AG09319 (cell line): ENCODE results near the gene DRGX.

Experiments
- DNase-seq: peaks from one replicate; pipeline ENCODE4 v3.0.0-alpha.2; 2010; ENCODE audit warnings: low read depth; ENCODE audit errors: extremely low read depth
- TF ChIP-seq, protein P1 (sequence below): IDR thresholded peaks from 2 replicates; pipeline ENCODE4 v1.5.1; 2011; ENCODE audit warnings: low read depth, mild to moderate bottlenecking, inconsistent platforms, low read length, moderate library complexity

DRGX gene

GRCh38 chr10:49397036-49397999 is 1.4 kb upstream of the DRGX start:
- TF ChIP-seq, protein P1, sequence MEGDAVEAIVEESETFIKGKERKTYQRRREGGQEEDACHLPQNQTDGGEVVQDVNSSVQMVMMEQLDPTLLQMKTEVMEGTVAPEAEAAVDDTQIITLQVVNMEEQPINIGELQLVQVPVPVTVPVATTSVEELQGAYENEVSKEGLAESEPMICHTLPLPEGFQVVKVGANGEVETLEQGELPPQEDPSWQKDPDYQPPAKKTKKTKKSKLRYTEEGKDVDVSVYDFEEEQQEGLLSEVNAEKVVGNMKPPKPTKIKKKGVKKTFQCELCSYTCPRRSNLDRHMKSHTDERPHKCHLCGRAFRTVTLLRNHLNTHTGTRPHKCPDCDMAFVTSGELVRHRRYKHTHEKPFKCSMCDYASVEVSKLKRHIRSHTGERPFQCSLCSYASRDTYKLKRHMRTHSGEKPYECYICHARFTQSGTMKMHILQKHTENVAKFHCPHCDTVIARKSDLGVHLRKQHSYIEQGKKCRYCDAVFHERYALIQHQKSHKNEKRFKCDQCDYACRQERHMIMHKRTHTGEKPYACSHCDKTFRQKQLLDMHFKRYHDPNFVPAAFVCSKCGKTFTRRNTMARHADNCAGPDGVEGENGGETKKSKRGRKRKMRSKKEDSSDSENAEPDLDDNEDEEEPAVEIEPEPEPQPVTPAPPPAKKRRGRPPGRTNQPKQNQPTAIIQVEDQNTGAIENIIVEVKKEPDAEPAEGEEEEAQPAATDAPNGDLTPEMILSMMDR = no peak
- DNase-seq = no peak

DNA sequence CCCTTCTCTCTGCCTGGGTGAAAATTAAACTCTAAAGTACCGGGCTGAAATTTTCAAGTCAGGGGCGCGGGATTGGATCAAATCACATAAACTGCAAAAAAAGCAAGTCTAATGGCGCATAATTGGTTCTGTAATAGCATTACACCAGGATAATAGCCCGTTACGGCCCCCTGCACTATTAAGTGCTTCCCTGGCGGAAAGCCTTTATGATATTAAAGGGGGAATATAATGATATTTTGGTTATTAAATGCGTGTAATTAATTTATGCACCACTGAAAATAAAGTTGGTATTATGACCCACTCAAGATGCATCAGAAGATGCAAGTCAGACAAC is 744 bp upstream of the DRGX start:
- TF ChIP-seq, protein P1 = no peak
- DNase-seq = no peak

GRCh38 chr10:49394933-49395740 is 752 bp downstream of the DRGX start:
- TF ChIP-seq, protein P1 = no peak
- DNase-seq = no peak

DNA sequence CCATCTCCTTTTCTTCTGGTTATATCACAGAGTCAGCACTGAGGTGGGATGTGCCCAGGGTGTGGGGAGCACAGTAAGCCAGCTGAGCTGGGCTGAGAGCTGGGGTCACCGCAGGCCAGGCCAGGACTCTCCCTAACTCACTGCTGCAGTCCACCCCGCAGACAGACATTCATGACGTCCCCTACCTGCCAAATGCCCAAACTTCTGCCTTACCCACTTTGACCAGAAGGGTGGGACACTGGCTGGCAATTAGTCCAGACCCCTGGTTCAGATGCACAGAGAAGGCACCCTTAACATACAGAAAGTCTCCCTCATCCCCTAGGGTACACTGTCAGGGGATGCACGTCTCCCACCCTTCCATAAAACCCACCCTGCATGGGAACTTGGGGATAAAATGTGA is 2.1 kb downstream of the DRGX start:
- TF ChIP-seq, protein P1 = no peak
- no peak for DNase-seq

- TF ChIP-seq, protein P1 = no peak
- DNase-seq = no peak
These were observed 2.6 kb downstream of the DRGX start for GRCh38 chr10:49393301-49393700.

GRCh38 chr10:49389361-49389933 is 6.4 kb downstream of the DRGX start:
- TF ChIP-seq, protein P1 = no peak

GRCh38 chr10:49388161-49388560 is 7.7 kb downstream of the DRGX start:
- no peak for DNase-seq
- TF ChIP-seq, protein P1 = no peak

More at GRCh38 chr10:49389361-49389933, 6.4 kb downstream of the DRGX start:
- DNase-seq = no peak
